ENCODE data around the gene NCAPD2.

DNA sequence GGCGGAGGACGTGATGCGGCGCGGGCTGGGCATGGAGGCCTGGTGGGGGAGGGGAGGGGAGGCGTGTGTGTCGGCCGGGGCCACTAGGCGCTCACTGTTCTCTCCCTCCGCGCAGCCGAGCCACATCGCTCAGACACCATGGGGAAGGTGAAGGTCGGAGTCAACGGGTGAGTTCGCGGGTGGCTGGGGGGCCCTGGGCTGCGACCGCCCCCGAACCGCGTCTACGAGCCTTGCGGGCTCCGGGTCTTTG, 40.7 kb downstream of the NCAPD2 start:
- TF ChIP-seq POLR2AphosphoS5 (IDR thresholded peaks at IDR 0.05) (no peak), EP300 (IDR thresholded peaks at IDR 0.05) (no peak)
